Gastroesophageal sphincter (tissue), 4 donors: ENCODE measurements around the gene CARD11. TPM values are rescaled to one million over a fixed set of nuclear protein-coding genes. Genes with fewer than 3 reads are reported as not detected.

Experiments
- ATAC-seq: fragments of 150-250 bp; one replicate; pipeline ENCODE4 v1.9.1; 2016; ENCODE audit warnings: mild to moderate bottlenecking, moderate library complexity
- H3K27ac ChIP-seq, 4 donors: fragments of 200-600 bp; sonication (generic) in 3 of 4; 1 replicate in 3 of 4; 2 replicates in 1 of 4; pipeline ENCODE4 v1.5.1; 2016 to 2019
- H3K27me3 ChIP-seq: fragments of 200-600 bp; sonication (generic); one replicate; pipeline ENCODE4 v1.5.1; 2019
- H3K36me3 ChIP-seq, 2 donors: fragments of 200-600 bp; sonication (generic); one replicate each; pipeline ENCODE4 v1.5.1; 2019; ENCODE audit warnings: control low read depth in 1 of 2
- H3K4me1 ChIP-seq, 3 donors: fragments of 200-600 bp; sonication (generic); 1 replicate in 2 of 3; 2 replicates in 1 of 3; pipeline ENCODE4 v1.5.1; 2016 to 2019; ENCODE audit warnings: control low read depth in 2 of 3
- H3K4me3 ChIP-seq, 2 donors: fragments of 200-600 bp; sonication (generic); one replicate each; pipeline ENCODE4 v1.5.1; 2019; ENCODE audit warnings: mild to moderate bottlenecking in 1 of 2, moderate library complexity in 1 of 2
- H3K9me3 ChIP-seq, 3 donors: fragments of 200-600 bp; sonication (generic); one replicate each; pipeline ENCODE4 v1.5.1; 2017 to 2019; ENCODE audit warnings: control low read depth in 2 of 3
- CTCF ChIP-seq, 4 experiments: fragments of 200-600 bp in 2 of 4; fragments of 450-650 bp in 2 of 4; sonication (generic) in 1 of 4; IDR thresholded peaks; one replicate each; pipeline ENCODE4 v1.5.1; 2017 to 2019; ENCODE audit warnings: antibody characterized with exemption in 4 of 4, mild to moderate bottlenecking in 2 of 4, moderate library complexity in 2 of 4
- EP300 ChIP-seq: sonication (generic); formaldehyde crosslinking; IDR thresholded peaks from one replicate; pipeline ENCODE4 v1.6.1; 2017; ENCODE audit warnings: antibody characterized with exemption, mild to moderate bottlenecking
- POLR2A ChIP-seq, 2 donors: fragments of 450-650 bp; IDR thresholded peaks; one replicate each; pipeline ENCODE4 v1.6.1; 2017; ENCODE audit warnings: antibody characterized with exemption in 2 of 2, mild to moderate bottlenecking in 2 of 2, moderate library complexity in 1 of 2
- POLR2AphosphoS5 ChIP-seq: sonication (generic); formaldehyde crosslinking; IDR thresholded peaks from one replicate; pipeline ENCODE4 v1.6.1; 2017; ENCODE audit warnings: antibody characterized with exemption
- WGBS, 2 donors: methylation state at CpG; one replicate each; pipeline ENCODE4 v1.1.5; 2018; ENCODE audit warnings: low coverage in 1 of 2; 5-methylcytosine and 5-hydroxymethylcytosine counted together
- total RNA-seq, 4 donors: library from RNA; depleted of rRNA; stranded (reverse); fragments of >200 nt; gene quantifications; one replicate each; pipeline ENCODE4 v1.1.0, GENCODE V29; 2016

Gene CARD11
- total RNA-seq, 4 donors from 2014 or later = 0.27 to 0.67 (median 0.45) TPM

- no peak for TF ChIP-seq POLR2AphosphoS5
- no peak for ATAC-seq
- 65 to 93% methylated on average over 2 to 4 of the region's 7 CpGs for WGBS, 2 donors
These were observed 155.9 kb downstream of the CARD11 start for GRCh38 chr7:2887816-2888215.

GRCh38 chr7:2886900-2887299, 156.8 kb downstream of the CARD11 start:
- Histone ChIP-seq H3K4me1 (no peaks in the 10 kb centered on the region), H3K4me3 (no peak overlapping the region), H3K27me3 (peaks cover 34% of the 10 kb centered on the region), H3K9me3 (no peaks in the 10 kb centered on the region), H3K27ac (no peak overlapping the region), H3K36me3 (no peaks in the 10 kb centered on the region)
- ATAC-seq = peak; percentile 30
- 0 to 20% methylated on average over 4 to 10 of the region's 12 CpGs for WGBS, 2 donors
- TF ChIP-seq POLR2A (IDR thresholded peaks at IDR 0.05) (no peak), EP300 (no peak), CTCF (IDR thresholded peaks at IDR 0.05) (peak in 3 of 4 experiments; percentile 52 to 64 (median 60))

More at GRCh38 chr7:2887816-2888215, 155.9 kb downstream of the CARD11 start:
- H3K9me3 ChIP-seq = no peaks in the 10 kb centered on the region
- no peaks in the 10 kb centered on the region for H3K36me3 ChIP-seq
- no peaks in the 10 kb centered on the region for H3K4me1 ChIP-seq
- H3K4me3 ChIP-seq = no peak overlapping the region
- H3K27ac ChIP-seq = no peak overlapping the region
- peaks cover 26% of the 10 kb centered on the region for H3K27me3 ChIP-seq

- no peaks in the 10 kb centered on the region for H3K36me3 ChIP-seq
- ATAC-seq = no peak
These were observed 157.3 kb downstream of the CARD11 start for GRCh38 chr7:2886391-2886790.

GRCh38 chr7:2884161-2884560, 159.5 kb downstream of the CARD11 start:
- no peaks in the 10 kb centered on the region for H3K4me1 ChIP-seq
- H3K4me3 ChIP-seq = no peak overlapping the region
- ATAC-seq = no peak
- no peak overlapping the region for H3K27ac ChIP-seq
- H3K27me3 ChIP-seq = peaks cover 15% of the 10 kb centered on the region
- H3K36me3 ChIP-seq = no peaks in the 10 kb centered on the region
- WGBS, 2 donors = 43 to 60% methylated on average over 4 to 6 of the region's 9 CpGs
- no peaks in the 10 kb centered on the region for H3K9me3 ChIP-seq
- TF ChIP-seq EP300 (no peak), POLR2AphosphoS5 (no peak), CTCF (IDR thresholded peaks at IDR 0.05) (no peak), POLR2A (IDR thresholded peaks at IDR 0.05) (no peak)

More at GRCh38 chr7:2886391-2886790, 157.3 kb downstream of the CARD11 start:
- H3K27ac ChIP-seq = no peak overlapping the region
- WGBS, 2 donors = 100% methylated on average over 1 of the region's 5 CpGs; no CpG with 5 or more reads in 1 of the 2 donors
- H3K4me3 ChIP-seq = no peak overlapping the region
- TF ChIP-seq POLR2A (IDR thresholded peaks at IDR 0.05) (no peak), POLR2AphosphoS5 (no peak), CTCF (IDR thresholded peaks at IDR 0.05) (no peak), EP300 (no peak)
- H3K4me1 ChIP-seq = no peaks in the 10 kb centered on the region
- peaks cover 29% of the 10 kb centered on the region for H3K27me3 ChIP-seq
- H3K9me3 ChIP-seq = no peaks in the 10 kb centered on the region

GRCh38 chr7:2883101-2883500, 160.6 kb downstream of the CARD11 start:
- Histone ChIP-seq H3K4me3 (no peak overlapping the region), H3K27me3 (peaks cover 15% of the 10 kb centered on the region), H3K4me1 (no peaks in the 10 kb centered on the region), H3K27ac (no peak overlapping the region), H3K36me3 (no peaks in the 10 kb centered on the region), H3K9me3 (no peaks in the 10 kb centered on the region)
- TF ChIP-seq CTCF (IDR thresholded peaks at IDR 0.05) = no peak
- no peak for TF ChIP-seq EP300
- TF ChIP-seq POLR2A (IDR thresholded peaks at IDR 0.05) = no peak
- TF ChIP-seq POLR2AphosphoS5 = no peak
- ATAC-seq = no peak
- 70 to 100% methylated on average over 2 to 4 of the region's 17 CpGs for WGBS, 2 donors
